Thoracic aorta (tissue), 2 donors: ENCODE results near the gene WIPF3. TPM values are rescaled to one million over a fixed set of nuclear protein-coding genes. Genes with fewer than 3 reads are reported as not detected.

ENCODE experiments used
- ATAC-seq: fragments of 150-250 bp; one replicate; pipeline ENCODE4 v1.8.0; 2017; ENCODE audit warnings: low read depth; ENCODE audit not compliant: insufficient number of reproducible peaks, low FRiP score
- DNase-seq: peaks from one replicate; pipeline ENCODE4 v3.0.0-alpha.2; 2020; ENCODE audit warnings: low spot score
- H3K27ac ChIP-seq, 2 donors: fragments of 200-600 bp; sonication (generic); 1 replicate in 1 of 2; 2 replicates in 1 of 2; pipeline ENCODE4 v1.5.1; 2016; ENCODE audit warnings: mild to moderate bottlenecking in 2 of 2, moderate library complexity in 2 of 2
- H3K27me3 ChIP-seq: fragments of 200-600 bp; sonication (generic); replicated peaks from 2 replicates; pipeline ENCODE4 v1.6.0; 2016; ENCODE audit warnings: mild to moderate bottlenecking; ENCODE audit not compliant: insufficient read depth
- H3K36me3 ChIP-seq: fragments of 200-600 bp; sonication (generic); one replicate; pipeline ENCODE4 v1.5.1; 2016
- H3K4me1 ChIP-seq, 2 donors: fragments of 200-600 bp; sonication (generic); 1 replicate in 1 of 2; 2 replicates in 1 of 2; pipeline versions ENCODE4 v1.5.1 to v1.6.0; 2016; ENCODE audit warnings: low read depth in 2 of 2, mild to moderate bottlenecking in 1 of 2; ENCODE audit not compliant: control insufficient read depth in 1 of 2
- H3K4me3 ChIP-seq: fragments of 200-600 bp; sonication (generic); 2 replicates; pipeline ENCODE4 v1.5.1; 2016; ENCODE audit warnings: mild to moderate bottlenecking
- H3K9me3 ChIP-seq: fragments of 200-600 bp; sonication (generic); 2 replicates; pipeline ENCODE4 v1.5.1; 2016
- total RNA-seq, 2 donors: library from RNA; depleted of rRNA; stranded (reverse); fragments of >200 nt; gene quantifications; one replicate each; pipeline versions ENCODE4 v1.1.0 to v1.2.3, GENCODE V29; 2016
- TF ChIP-seq, protein P1 (sequence below): fragments of 200-600 bp; sonication (generic); IDR thresholded peaks from one replicate; pipeline ENCODE4 v1.5.1; 2019; ENCODE audit warnings: antibody characterized with exemption

Gene WIPF3
- total RNA-seq, 2 donors from 2014 or later = 2.4 to 3.7 TPM

- Histone ChIP-seq H3K27ac (no peak overlapping the region), H3K36me3 (no peaks in the 10 kb centered on the region), H3K4me1 (no peaks in the 10 kb centered on the region), H3K27me3 (no peaks in the 10 kb centered on the region), H3K4me3 (no peak overlapping the region), H3K9me3 (no peaks in the 10 kb centered on the region)
- ATAC-seq (no peak), DNase-seq (no peak)
- TF ChIP-seq, protein P1, sequence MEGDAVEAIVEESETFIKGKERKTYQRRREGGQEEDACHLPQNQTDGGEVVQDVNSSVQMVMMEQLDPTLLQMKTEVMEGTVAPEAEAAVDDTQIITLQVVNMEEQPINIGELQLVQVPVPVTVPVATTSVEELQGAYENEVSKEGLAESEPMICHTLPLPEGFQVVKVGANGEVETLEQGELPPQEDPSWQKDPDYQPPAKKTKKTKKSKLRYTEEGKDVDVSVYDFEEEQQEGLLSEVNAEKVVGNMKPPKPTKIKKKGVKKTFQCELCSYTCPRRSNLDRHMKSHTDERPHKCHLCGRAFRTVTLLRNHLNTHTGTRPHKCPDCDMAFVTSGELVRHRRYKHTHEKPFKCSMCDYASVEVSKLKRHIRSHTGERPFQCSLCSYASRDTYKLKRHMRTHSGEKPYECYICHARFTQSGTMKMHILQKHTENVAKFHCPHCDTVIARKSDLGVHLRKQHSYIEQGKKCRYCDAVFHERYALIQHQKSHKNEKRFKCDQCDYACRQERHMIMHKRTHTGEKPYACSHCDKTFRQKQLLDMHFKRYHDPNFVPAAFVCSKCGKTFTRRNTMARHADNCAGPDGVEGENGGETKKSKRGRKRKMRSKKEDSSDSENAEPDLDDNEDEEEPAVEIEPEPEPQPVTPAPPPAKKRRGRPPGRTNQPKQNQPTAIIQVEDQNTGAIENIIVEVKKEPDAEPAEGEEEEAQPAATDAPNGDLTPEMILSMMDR = no peak
Measured at GRCh38 chr7:29833929-29834328, 27.6 kb downstream of the WIPF3 start.

DNA sequence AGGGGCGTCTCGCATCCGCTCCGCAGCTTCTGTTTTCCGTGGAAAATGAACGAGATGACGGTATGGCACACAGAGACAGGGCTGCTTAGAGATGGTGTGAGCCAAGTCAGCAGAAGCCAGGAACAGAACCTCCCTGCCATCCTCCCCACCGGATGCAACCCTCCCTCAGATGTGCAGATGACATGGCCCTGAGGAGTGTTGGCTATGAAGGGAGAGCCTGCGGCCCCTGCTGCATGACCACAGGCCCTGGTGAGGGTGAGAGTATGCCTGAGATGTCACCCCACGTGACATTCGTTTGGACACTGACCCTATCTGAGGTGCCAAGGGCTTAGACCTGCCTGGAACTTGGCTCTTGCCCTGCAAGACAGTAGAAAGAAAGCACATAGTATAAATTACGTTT, 29.4 kb downstream of the WIPF3 start:
- no peak for ATAC-seq
- Histone ChIP-seq H3K36me3 (no peaks in the 10 kb centered on the region), H3K27me3 (no peaks in the 10 kb centered on the region), H3K4me1 (no peaks in the 10 kb centered on the region), H3K4me3 (no peak overlapping the region), H3K27ac (no peak overlapping the region), H3K9me3 (no peaks in the 10 kb centered on the region)
- TF ChIP-seq, protein P1 = no peak
- no peak for DNase-seq

- Histone ChIP-seq H3K27ac (no peak overlapping the region), H3K9me3 (no peaks in the 10 kb centered on the region), H3K4me1 (no peaks in the 10 kb centered on the region), H3K36me3 (no peaks in the 10 kb centered on the region), H3K4me3 (no peak overlapping the region), H3K27me3 (no peaks in the 10 kb centered on the region)
- DNase-seq (no peak), ATAC-seq (no peak)
- TF ChIP-seq, protein P1 = no peak
Measured at GRCh38 chr7:29839302-29839701, 33.0 kb downstream of the WIPF3 start.

DNA sequence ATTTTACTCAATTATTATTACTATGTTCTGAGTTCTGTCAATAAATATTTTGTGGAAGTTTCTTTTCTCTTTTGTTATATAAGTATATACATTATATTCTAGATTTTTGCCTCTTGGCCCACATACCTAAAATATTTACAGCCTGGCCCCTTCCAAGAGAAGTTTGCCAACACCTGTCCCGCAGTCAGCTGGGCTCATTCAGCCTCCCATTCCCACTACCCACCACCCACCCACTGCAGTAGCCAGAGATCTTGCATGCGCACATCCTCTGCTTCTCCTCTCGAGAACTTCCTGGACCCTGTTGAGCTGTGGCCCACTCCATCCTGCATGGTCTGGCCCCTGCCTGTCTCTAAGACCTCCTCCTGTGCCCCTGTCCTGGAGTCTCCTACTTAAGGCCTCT, 33.6 kb downstream of the WIPF3 start:
- no peaks in the 10 kb centered on the region for H3K9me3 ChIP-seq
- no peak overlapping the region for H3K27ac ChIP-seq
- H3K4me1 ChIP-seq = no peaks in the 10 kb centered on the region
- no peak overlapping the region for H3K4me3 ChIP-seq
- ATAC-seq = no peak
- DNase-seq = no peak
- H3K36me3 ChIP-seq = no peaks in the 10 kb centered on the region
- no peaks in the 10 kb centered on the region for H3K27me3 ChIP-seq
- TF ChIP-seq, protein P1 = no peak

DNA sequence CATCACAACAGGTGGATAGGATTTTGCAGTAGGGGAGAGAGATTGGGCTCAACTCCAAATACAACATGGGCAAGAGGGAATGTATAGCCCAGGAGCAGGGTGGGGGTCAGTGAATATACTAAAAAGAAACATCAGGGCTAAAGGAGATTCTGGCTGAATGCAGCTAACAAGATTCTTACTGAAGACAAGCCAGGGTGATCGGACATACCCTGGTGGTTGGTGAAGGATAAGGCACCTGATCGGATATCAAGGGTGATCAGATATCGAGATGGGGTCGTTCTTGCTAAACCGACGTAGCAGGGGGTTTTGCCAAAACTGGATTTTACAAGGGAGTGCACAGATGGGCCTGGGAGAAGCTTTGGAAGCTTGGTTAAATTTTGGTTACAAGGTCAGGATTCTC, 34.4 kb downstream of the WIPF3 start:
- H3K4me3 ChIP-seq = no peak overlapping the region
- H3K36me3 ChIP-seq = no peaks in the 10 kb centered on the region
- no peak overlapping the region for H3K27ac ChIP-seq
- DNase-seq (no peak), ATAC-seq (no peak)
- H3K4me1 ChIP-seq = no peaks in the 10 kb centered on the region
- no peaks in the 10 kb centered on the region for H3K9me3 ChIP-seq
- TF ChIP-seq, protein P1 = no peak
- H3K27me3 ChIP-seq = no peaks in the 10 kb centered on the region
